GM12875 (cell line): ENCODE results near the gene DNMT1.

Experiments used
- H3K4me3 ChIP-seq: one replicate; pipeline ENCODE4 v1.5.1; 2011; ENCODE audit warnings: low read depth, low read length, control low read depth
- TF ChIP-seq, protein P1 (sequence below): IDR thresholded peaks from 2 replicates; pipeline ENCODE4 v1.5.1; 2011; ENCODE audit warnings: low read depth, mild to moderate bottlenecking, control low read depth, inconsistent platforms, low read length, moderate library complexity, borderline replicate concordance; ENCODE audit not compliant: insufficient read depth

The DNMT1 gene

DNA sequence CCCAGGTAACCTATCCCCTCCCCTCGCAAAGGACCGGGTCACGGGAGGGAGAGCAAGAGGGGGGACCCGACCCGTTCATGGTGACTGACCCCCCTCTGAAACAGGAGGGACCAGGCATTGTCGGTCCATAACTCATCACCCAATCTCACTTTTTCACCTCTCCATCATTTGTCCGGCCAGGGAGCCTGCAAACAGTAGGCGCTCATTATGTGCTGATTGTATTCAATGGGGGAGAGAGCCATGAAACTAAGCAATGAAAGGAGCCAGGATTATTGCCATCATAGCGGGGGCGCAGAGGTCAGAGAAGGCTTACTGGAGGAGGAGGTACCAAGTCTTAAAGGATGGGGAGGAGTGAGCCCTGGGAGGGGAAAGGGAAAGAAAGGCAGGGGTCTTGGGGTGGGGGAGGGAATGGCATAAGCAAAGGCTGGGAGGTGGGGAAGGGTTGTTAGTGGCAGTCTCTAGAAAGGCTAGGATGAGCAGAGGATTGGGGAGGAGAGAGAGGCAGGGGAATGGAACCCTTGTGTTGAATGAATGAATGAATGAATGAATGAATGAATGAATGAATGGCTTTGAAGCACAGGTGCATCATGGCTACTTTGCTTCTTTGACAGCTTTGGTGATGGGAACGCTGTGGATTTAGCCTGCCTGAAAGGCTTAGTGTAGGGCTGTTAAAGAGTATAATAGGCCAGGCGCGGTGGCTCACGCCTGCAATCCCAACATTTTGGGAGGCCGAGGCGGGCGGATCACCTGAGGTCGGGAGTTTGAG lies 107.3 kb downstream of the DNMT1 start:
- H3K4me3 ChIP-seq: peak overlapping the region; percentile 95
- TF ChIP-seq, protein P1, sequence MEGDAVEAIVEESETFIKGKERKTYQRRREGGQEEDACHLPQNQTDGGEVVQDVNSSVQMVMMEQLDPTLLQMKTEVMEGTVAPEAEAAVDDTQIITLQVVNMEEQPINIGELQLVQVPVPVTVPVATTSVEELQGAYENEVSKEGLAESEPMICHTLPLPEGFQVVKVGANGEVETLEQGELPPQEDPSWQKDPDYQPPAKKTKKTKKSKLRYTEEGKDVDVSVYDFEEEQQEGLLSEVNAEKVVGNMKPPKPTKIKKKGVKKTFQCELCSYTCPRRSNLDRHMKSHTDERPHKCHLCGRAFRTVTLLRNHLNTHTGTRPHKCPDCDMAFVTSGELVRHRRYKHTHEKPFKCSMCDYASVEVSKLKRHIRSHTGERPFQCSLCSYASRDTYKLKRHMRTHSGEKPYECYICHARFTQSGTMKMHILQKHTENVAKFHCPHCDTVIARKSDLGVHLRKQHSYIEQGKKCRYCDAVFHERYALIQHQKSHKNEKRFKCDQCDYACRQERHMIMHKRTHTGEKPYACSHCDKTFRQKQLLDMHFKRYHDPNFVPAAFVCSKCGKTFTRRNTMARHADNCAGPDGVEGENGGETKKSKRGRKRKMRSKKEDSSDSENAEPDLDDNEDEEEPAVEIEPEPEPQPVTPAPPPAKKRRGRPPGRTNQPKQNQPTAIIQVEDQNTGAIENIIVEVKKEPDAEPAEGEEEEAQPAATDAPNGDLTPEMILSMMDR: no peak

DNA sequence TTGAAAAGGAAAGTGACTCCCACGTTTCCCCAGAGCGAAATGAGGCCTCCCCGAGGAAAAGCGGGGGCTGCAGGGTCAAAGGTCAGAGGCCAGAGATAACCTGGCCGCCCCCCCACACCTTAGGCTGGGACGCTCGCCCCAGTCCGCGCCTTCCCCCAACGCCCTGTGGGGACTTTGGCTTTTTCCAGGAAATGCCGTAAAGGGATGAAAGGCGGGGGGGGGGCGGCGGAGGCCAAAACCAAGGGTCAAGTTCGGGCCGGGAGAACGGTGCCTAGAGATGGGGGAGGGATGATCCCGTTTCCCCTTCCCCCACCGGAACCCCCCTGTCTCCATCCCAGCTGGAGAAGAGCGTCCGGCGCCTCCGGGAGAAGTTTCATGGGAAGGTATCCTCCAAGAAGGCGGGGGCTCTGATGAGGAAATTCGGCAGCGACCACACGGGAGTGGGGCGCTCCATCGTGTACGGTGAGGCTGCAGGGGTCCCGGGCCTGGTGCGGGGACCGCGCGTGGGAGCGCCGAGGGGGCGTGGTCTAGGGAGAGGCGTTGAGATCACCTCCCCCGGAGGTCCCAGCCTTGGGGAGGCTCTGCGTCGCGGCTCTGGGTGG lies 108.1 kb downstream of the DNMT1 start:
- H3K4me3 ChIP-seq: peak overlapping the region; percentile 95
- TF ChIP-seq, protein P1: no peak

DNA sequence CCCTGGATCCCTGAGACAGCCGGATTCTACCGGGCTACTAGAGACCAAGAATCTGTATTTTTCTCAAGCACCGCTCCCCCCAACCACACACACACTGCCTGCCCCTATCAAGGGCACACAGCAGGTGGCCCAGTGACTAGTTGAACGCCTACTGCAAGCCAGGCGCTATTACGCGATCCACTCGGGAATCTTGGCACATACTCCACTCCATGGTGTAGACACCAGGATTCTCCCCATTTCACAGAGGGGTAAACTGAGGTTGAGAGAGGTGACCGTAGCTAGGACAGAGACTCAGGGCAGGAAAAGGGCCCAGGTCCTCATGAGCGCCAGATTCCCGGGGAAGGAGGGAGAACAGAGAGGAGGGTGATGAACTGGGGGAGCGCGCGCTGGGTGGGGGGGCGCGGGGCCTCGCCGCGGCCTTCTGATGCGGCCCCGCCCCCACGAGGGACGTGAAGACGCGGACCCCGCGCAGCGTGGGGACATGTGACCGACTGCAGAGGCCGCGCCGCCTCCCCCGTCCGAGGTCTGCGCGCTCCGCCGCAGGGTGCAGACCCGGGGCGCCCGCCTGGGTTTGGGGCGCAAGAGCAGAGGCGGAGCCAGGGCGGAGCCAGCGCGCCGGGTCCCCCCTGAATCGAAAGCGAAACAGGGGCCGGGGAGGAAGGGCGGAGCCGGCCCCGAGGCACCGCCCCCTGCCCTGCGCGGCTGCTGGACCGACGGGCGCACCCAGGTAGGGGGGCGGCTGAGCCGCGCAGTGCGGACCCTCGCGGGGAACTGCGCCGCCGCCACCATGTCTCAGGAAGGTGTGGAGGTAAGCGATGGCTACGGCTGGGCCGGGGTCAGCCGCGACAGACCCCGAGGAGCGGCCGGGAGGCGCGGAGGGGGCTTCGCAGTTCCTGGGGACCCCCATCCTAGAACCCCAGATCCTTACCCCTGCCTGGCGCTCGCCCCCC lies 108.8 kb downstream of the DNMT1 start, which contains the start of gene SHFL:
SHFL (plus strand) TSS at position 677 of the 950 bp plus-strand sequence; CDS start at position 788, 111 bp downstream.
- H3K4me3 ChIP-seq: peak within 1 kb of the TSS; percentile 95

DNA sequence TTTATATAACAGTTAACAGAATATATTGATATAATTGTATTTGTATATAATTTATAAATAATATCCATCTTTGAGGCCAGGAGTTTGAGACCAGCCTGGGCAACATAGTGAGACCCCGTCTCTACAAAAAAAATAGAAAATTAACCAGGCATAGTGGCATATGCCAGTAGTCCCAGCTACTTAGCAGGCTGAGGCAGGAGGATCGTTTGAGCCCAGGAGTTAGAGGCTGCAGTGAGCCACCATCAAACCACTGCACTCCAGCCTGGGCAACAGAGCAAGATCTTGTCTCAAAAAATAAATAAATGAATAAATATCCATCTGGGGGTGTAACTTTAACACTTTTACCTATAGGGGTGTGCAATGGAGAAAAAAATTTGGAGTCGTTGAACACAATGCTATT lies 110.0 kb downstream of the DNMT1 start:
- H3K4me3 ChIP-seq: no peak overlapping the region
- TF ChIP-seq, protein P1: no peak

More for the DNA sequence above, 108.8 kb downstream of the DNMT1 start, which contains the start of gene SHFL:
- TF ChIP-seq, protein P1: no peak

DNA sequence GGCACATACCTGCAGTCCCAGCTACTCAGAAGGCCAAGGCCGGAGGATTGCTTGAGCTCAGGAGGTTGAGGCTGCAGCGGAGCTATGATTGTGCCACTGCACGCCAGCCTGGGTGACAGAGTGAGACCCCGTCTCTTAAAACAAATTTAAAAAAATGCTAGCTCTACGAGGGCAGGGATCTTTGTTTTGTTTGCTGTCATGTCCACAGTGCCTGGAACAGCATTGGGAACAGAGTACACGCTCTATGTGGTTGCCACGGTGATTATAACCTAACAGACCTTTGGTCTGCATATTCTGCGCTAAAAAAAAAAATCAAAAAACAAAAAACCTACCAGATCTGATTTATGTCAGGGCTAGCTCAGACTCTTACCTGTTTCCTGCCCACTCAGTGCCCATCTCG lies 110.8 kb downstream of the DNMT1 start:
- TF ChIP-seq, protein P1: no peak
- H3K4me3 ChIP-seq: no peak overlapping the region
